DMS114 treated with DMSO at 0.1 percent for 48 hours (cell line): ENCODE data around the gene CYP4F22.
A peak's percentile ranks its signal among the peaks of the same experiment; 100 is the strongest.
"Not testable (repeated sequence)": the region's sequence is repeated elsewhere in the genome, so short reads cannot be mapped to it uniquely, and the experiment has no call there.

Experiments
- DNase-seq: peaks from one replicate; lab custom pipeline; 2025; ENCODE audit not compliant: unreplicated experiment; lab: John Stamatoyannopoulos, UW

CYP4F22 gene

DNA sequence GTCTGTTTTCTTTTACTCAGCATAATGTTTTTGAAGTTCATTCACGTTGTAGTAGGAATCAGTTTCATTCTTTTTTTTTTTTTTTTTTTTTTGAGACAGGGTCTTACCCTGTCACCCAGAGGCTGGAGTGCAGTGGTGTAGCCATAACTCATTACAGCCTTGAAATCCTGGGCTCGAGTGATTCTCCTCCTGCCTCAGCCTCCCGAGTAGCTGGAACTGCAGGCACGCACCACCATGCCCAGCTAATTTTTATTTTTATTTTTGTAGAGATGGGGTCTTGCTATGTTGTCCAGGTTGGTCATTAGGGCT lies 25.2 kb downstream of the CYP4F22 start:
- not testable (repeated sequence) for DNase-seq

DNA sequence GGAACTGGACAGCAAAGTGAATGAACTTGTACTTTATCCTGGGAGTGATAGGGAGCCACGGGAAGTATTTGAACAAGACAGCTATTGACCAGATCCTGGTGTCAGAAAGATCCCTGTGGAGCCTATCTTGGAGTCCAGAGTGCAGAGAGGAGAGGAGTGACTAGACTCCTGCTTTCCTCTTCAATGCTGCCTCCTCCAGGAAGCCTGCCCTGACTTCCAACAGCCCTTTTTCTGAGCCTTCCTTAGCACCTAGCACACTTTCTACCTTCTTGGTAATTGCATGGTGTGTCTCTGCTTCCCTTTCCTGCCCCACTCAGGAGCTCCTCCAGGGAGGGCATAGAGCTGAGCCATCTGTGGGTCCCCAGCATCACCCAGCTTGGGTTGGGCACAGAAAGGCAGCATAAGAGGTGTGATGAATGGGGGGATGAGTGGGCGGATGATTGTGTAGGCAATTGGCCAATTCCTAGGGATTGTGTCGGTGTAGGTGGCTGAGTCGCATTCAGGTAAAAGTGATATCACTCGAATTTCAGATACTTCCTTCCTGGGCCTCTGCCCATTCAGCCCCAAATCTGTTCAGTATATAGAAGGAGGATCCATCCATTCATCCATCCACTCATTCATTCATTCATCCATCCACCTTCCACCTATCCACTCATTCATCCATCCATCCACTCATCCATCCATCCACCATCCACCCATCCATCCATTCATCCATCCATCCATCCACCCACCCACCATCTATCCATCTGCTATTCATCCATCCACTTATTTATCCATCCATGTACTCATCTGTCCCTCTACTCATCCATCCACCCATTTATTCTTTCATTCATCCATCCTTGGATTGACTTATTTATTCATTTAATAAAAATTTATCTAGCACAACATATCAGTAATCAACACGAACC lies 26.9 kb downstream of the CYP4F22 start:
- no peak for DNase-seq

DNA sequence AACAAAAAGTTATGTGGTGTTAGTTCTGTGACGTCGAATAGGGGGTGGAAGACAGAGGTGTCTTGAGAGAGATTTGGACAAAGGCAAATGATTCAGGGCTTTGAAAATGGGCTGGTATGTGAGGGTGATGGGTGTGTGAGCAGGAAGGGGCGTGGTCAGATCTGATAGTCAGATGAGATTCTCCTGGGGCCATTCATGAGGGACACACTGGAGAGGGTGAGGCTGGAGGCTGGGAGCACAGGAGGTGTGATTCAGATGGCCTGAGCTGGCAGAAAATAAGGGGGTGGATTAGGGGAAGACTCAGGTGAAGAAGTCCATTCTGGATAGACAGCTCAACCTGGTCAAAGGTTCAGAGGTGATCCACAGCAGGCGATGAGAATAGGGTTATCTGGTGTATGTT lies 28.0 kb downstream of the CYP4F22 start:
- DNase-seq: no peak

DNA sequence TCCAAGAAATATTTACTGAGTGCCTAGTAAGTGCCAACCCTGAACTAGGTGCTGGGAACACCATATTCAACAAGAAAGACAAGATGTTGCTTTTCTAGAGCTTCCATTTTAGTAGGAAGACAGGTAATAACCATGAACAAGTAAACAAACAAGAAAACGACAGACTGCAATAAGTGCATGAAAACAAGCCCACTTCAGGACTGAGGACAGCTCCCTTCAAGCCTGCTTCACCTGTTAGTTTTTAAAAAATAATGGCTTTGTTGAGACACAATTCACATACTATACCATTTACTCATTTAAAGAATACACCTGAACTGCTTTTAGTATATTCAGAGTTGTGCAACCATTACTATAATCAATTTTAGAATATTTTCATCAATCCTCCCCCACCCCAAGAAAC lies 30.4 kb downstream of the CYP4F22 start:
- DNase-seq: no peak

DNA sequence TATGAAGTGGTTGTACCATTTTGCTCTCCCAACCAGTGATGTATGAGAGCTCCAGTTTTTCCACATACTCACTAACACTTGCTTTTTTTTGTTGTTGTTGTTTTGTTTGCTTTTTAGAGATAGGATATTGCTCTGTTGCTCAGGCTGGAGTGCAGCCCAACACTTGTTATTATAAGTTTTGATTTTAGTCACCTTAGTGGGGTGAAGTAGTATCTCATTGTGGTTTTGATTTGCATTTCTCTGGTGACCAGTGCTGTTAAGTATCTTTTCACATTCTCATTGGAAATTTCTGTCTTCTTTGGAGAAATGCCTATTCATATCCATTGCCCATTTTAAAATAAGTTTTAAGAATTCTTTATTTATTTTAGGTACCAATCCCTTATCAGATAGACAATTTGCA lies 31.3 kb downstream of the CYP4F22 start:
- DNase-seq: no peak

DNA sequence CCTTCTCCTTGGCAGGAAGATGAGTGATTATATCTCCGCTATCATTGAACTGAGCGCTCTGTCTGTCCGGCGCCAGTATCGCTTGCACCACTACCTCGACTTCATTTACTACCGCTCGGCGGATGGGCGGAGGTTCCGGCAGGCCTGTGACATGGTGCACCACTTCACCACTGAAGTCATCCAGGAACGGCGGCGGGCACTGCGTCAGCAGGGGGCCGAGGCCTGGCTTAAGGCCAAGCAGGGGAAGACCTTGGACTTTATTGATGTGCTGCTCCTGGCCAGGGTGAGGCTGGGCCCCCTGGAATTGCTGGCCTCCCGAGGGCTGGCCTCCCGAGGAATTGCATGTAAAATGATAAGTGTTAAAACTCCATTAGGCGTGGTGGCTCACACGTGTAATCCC lies 32.1 kb downstream of the CYP4F22 start:
- no peak for DNase-seq

DNA sequence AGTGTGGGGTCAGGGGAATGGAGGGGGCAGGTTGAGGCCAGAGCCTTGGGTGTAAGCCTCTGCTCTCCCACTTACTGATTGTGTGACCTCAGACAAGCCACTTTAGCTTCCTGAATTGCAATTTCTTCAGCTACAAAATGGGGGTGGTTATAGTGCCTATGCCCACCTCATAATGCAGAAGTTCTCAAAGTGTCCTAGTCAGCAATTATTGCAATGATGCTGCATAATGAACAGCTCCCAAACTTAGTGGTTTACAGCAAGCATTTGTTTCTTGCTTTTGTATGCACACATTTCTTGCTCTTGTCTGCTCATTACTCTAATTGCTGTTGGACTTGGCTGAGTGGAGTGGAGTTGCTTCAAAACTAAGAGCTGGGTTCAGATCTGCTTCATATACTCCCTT lies 36.0 kb downstream of the CYP4F22 start:
- DNase-seq: no peak

DNA sequence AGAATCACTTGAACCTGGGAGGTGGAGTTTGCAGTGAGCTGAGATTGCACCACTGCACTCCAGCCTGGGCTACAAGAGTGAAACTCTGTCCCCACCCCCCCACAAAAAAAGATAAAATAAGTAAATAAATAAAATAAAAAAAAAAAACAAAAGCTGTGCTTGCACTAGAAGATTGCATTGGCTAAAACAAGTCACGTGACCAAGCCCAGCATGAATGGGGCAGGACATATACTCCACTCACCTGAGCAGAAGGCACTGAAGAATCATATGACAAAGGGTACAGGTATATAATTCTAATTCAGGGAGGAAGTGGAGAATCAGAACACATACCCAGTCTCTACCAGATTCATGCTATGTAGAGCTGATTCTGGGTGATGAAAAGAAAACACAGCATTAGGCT lies 36.6 kb downstream of the CYP4F22 start:
- DNase-seq: no peak

DNA sequence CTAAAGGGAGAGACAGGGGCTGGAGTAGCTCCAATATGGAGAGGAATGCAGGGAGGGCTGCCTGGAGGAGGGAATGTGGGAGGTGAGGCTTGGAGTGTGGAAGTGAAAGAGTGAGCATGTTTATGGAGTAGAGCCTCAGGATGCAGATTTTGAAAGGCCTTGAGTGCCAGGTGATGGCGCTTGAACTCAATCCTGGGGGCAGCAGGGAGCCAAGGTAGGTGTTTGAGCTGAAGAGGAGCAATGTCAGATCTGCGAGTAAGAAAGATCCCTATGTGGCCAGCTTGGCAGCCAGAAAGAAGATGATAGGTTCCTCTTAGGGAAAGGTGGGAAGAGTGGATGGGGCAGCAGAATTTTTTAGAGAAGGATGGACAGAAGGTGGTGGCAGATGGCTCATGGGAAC lies 40.3 kb downstream of the CYP4F22 start:
- DNase-seq: no peak

DNA sequence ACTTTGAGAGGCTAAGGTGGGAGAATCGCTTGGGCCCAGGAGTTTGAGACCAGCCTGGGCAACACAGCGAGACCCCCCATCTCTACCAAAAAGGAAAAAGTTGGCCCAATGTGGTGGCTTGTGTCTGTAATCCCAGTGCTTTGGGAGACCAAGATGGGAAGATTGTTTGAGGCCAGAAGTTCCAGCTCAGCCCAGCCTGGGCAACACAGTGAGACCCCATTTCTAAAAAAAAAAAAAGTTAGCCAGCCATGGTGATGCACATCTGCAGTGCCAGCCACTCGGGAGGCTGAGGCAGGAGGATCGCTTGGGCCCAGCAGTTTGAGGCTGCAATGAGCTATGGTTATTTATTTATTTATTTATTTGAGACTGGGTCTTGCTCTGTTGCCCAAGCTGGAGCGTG lies 41.3 kb downstream of the CYP4F22 start:
- no peak for DNase-seq

DNA sequence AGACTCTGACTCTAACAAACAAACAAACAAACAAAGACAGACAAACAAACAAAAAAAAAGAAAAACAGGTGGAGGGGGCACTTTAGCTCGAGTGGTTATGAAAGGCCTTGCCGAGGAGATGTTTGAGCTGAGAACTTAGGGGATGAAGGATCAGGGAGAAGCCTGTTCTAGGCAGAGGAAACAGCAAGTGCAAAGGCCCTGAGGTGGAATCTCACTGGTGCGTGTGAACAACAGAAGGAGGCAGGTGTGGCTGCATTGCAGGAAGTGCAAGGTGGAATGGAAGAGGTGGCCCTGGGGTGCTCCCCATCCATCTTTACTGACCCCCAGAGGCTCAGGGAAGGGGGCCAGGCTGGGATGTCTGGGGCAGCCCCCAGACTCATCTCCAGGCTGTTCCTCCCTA lies 41.9 kb downstream of the CYP4F22 start:
- no peak for DNase-seq

DNA sequence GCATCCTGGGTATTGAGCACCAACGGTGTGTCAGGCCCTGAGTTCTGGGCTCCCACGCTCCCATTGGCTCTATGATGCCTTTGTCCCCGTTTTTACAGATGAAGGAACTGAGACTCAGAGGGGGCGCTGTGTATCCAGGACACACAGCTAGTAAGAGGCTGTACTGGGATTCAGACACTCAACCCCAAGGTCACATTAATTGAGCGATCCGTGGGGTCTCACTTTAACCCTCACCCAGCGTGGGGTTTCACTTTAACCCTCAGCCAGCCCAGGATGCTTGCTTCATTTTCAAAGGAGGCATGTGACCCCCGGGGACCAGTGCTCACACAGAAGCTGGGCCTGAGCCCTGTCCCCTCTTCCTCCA lies 42.6 kb downstream of the CYP4F22 start:
- no peak for DNase-seq

DNA sequence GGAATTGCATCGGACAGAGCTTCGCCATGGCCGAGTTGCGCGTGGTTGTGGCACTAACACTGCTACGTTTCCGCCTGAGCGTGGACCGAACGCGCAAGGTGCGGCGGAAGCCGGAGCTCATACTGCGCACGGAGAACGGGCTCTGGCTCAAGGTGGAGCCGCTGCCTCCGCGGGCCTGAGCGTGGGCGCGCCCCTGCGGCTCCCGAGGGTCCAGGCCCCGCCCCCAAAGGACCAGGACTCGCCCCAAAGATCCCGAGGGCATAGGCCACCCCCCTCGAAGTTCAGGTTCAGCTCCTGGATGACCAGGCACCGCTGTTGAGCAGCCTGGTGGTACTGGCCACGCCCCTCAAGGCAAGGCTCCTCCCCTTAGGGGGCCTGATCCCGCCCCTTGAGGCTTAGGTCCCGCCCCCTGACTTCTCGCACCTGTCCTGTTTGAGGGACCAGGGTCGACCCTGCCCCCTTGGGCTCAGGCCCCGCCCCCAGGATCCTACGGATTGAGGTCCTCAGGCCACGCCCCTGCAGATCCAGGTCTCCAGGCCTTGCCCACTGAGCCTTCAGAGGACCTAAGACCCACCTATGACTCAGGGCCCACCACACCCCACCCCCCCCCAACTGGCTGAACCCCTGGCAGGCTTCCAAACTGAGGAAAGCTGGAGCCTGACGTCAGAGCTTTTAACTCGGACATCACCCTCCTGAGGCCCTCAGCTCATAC lies 43.1 kb downstream of the CYP4F22 start:
- peak; percentile 21 for DNase-seq

DNA sequence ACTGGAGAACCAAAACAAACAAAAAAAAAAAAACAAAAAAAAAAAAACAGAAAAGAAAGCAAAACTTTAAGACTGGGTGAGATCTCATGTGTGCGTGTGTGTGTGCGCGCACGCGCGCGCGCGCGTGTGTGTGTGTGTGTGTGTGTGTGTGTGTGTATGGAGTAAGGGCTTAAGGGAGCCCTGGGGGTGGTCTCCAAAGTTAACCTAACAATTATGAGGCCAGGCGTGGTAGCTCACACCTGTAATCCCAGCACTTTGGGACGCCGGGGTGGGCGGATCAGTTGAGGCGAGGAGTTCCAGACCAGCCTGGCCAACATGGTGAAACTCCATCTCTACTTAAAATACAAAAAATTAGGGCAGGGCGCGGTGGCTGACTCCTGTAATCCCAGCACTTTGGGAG lies 46.7 kb downstream of the CYP4F22 start:
- no peak for DNase-seq

DNA sequence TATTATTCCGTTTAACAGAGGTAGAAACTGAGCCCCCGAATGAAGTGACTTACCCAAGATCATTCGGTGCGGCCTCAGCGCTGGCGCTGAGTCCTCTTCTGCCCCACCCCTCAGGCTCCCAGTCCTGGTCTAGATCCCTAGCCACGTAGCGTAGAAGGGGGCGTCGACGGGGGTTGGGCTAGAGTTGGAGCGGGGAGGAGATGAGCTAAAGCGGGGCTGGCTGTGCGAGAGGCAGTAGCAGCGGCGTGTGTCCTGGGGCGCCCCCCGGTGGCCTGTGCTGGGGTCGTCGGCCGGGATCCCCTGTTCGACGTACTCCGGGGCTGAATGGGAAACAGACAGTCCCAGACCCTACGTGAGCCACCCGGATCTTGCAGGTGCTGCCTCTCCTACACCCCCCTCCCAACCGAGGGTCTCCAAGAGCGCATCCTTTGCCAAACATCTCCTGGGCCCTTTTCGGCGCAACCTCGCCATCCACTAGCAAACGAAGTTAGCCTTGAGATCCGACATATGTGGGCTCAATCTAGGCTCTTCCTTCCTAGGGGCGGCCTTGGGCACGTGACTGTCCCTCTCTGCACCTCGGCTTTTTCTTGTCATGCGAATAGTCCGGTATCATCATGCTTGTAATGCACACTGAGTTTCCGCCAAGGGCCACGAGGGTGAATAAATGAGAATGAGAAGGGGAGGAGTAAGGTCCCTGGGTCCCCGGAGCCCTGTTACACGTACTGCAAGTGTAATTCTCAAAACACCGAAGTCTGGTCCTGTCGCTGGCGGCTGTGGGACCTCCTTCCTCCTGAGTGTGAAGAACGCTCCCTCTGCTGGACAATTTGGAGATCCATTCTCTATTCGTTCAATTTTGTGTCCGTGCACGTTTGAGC lies 47.7 kb downstream of the CYP4F22 start:
- DNase-seq: peak; percentile 97

DNA sequence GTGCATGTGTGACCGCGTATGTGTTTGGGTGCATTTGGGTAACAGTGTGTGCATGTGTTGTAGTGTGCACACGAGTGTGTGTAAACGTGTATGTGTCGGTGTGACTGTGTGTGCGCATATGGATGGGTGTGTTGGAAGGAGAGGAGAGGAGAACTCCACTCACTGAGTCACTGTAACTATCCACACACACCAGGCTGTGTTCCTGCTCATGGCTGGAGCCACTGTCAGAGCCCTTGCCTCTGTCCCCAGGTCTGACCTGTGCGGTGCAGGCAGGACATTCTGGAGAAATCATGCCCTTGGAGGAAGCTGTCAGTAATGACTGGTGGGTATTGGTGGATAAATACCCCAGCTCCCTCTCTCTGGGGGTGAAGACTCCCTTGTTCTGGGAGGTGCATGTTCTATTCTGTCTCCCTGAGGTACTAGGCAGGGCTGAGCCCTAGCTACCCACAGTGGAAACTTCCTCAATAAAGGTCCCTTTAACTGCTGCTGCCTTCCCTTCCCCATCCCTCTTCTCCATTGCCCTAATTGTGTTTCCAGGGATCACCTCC lies 48.4 kb downstream of the CYP4F22 start:
- DNase-seq: no peak

DNA sequence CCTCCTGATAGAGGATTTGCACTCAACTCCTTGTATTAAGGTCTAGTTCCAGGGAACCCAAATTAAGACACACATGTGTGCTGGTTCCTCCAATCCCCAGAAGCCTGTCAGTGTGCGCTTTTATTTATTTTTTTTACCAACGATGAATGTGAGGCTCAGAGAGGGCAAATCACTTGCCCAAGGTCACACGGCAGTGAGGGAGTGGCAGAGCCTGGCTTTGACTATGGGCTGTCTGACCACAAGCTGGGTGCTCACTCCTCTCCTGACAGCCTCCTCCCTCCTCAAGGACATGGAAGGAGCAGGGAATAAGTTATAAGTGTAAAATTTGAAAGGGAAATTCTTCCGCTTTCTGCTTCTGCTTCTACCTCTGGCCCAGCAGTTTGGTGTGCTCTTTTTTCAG lies 48.9 kb downstream of the CYP4F22 start:
- no peak for DNase-seq

DNA sequence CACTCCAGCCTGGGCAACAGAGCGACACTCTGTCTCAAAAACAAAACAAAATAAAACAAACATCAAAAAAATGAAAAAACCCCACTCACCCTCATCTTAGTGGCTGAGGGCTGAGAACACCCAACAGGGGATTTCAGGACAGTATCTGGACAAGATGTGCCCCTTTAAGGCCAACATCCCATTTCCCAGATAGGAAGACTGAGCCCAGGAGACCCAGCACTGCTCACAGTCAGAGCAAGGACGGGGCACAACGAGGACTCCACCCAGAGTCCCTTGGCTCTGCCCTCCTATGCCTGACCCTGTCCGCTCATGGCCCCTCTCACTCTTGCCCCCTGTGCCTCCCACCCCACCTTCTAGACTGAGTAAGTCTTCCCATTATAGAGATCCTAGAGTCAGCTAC lies 53.8 kb downstream of the CYP4F22 start:
- DNase-seq: no peak

DNA sequence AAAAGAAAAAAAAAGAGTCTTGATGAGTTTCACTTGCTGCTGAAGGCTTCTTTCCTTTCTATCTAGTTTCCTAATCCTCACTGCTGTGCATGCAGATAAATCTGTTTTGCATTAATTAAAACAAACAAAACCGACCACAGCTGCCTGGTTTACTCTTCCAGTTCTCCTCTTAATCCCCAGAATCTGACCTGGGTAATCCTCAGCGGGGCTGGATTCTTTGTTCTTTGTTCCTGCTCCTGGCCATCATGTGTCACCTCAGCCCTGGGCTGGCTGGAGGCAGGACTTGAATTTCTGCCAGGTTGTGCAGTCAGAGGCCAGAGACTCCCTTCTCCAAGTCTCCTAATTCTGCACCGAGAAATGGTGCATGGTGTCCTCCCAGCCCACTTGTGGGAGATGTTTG lies 54.5 kb downstream of the CYP4F22 start:
- DNase-seq: no peak

DNA sequence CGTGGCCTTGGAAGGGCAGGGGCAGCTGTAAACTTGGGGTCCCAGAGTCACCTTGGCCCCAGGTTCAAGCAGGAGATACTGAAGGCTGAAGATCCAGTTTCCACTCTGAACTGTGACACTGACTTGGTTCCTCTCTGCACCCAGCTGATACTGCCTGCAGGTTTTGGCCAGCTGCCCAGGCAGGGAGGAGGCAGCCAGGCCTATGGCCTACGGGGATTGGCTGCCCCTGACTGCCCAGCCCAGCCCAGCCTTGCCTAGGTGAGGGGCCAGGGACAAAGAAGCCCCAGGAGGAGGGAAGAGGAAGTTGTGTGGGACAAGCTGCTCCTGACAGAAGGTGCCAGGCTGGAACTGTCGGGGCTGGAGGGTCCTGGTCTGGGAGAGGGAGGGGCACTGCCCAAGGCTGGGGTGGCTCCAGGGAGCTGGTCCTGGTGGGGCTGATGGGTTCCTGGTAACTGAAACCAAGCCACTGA lies 55.0 kb downstream of the CYP4F22 start:
- DNase-seq: no peak

DNA sequence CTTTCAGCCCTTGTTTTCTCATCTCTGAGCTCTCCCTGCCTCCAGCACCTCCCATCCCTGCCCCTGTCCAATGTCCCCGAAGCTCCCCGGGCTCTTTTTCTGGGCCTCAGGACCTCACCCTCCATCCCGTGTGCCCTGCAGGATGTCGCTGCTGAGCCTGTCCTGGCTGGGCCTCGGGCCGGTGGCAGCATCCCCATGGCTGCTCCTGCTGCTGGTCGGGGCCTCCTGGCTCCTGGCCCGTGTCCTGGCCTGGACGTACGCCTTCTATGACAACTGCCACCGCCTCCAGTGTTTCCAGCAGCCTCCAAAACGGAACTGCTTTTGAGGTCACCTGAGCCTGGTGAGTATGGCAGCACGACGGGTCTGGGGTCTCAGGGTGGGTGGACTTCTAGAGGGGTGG lies 55.6 kb downstream of the CYP4F22 start:
- DNase-seq: no peak
